H1 (cell line): Measurements from ENCODE around the gene ITIH1.

Experiments used
- CHD2 ChIP-seq: IDR thresholded peaks from 2 replicates; pipeline ENCODE4 v1.6.1; 2012; ENCODE audit warnings: low read length, improper control_type of control experiment
- CTCF ChIP-seq, 3 experiments: IDR thresholded peaks; 1 replicate in 2 of 3; 2 replicates in 1 of 3; pipeline versions ENCODE4 v1.5.1 to v1.6.1; 2011; ENCODE audit warnings: low read length in 3 of 3, mild to moderate bottlenecking in 3 of 3, inconsistent platforms in 2 of 3, low read depth in 1 of 3, moderate library complexity in 1 of 3; ENCODE audit not compliant: insufficient read depth in 1 of 3; ENCODE audit errors: control extremely low read depth in 1 of 3
- HDAC2 ChIP-seq, 2 experiments: fragments of 300-600 bp in 1 of 2; sonication (generic) in 1 of 2; IDR thresholded peaks; 2 replicates each; pipeline ENCODE4 v1.6.1; 2011 to 2012; ENCODE audit warnings: low read depth in 2 of 2, low read length in 2 of 2, mild to moderate bottlenecking in 2 of 2, moderate library complexity in 2 of 2, borderline replicate concordance in 1 of 2, inconsistent platforms in 1 of 2
- YY1 ChIP-seq: IDR thresholded peaks from 2 replicates; pipeline ENCODE4 v1.6.1; 2011; ENCODE audit warnings: low read depth, mild to moderate bottlenecking, low read length
- ZNF274 ChIP-seq: IDR thresholded peaks from 2 replicates; pipeline ENCODE4 v1.7.0; 2012; ENCODE audit warnings: low read length, borderline replicate concordance; ENCODE audit errors: extremely low read depth

- TF ChIP-seq CHD2 (no peak), CTCF (IDR thresholded peaks at IDR 0.05; ENCODE audit: control extremely low read depth in 1 of 3, insufficient read depth in 1 of 3, low read depth in 1 of 3, low read length in 3 of 3) (no peak), YY1 (no peak), HDAC2 (IDR thresholded peaks at IDR 0.05; ENCODE audit: borderline replicate concordance in 1 of 2, low read depth in 2 of 2, low read length in 2 of 2) (no peak), ZNF274 (no peak)
Observed at GRCh38 chr3:52752045-52752660, 25.2 kb upstream of the ITIH1 start.
